ENCODE measurements around the gene SP8.

- no peak for TF ChIP-seq RCOR1 (IDR thresholded peaks at IDR 0.05; ENCODE audit: low read length)
- TF ChIP-seq CTCF (IDR thresholded peaks at IDR 0.05), result no peak
- TF ChIP-seq YY1 (IDR thresholded peaks at IDR 0.05; ENCODE audit: low read depth), result no peak
Measured at GRCh38 chr7:20831451-20831850, 44.8 kb upstream of the SP8 start.
